Subcutaneous adipose tissue (tissue), 4 donors: ENCODE measurements around the gene CAMKK1. TPM values are rescaled to one million over a fixed set of nuclear protein-coding genes. Genes with fewer than 3 reads are reported as not detected.

Source experiments
- total RNA-seq, 4 donors: library from RNA; depleted of rRNA; stranded (reverse); fragments of >200 nt; gene quantifications; one replicate each; pipeline ENCODE4 v1.1.0, GENCODE V29; 2016
- TF ChIP-seq, protein P1 (sequence below): fragments of 450-650 bp; IDR thresholded peaks from one replicate; pipeline ENCODE4 v1.5.1; 2016; ENCODE audit warnings: low read depth, mild to moderate bottlenecking, control low read depth, antibody characterized with exemption, moderate library complexity

CAMKK1 gene
- total RNA-seq, 4 donors from 2014 or later: 3.2 to 6.6 (median 3.8) TPM

DNA sequence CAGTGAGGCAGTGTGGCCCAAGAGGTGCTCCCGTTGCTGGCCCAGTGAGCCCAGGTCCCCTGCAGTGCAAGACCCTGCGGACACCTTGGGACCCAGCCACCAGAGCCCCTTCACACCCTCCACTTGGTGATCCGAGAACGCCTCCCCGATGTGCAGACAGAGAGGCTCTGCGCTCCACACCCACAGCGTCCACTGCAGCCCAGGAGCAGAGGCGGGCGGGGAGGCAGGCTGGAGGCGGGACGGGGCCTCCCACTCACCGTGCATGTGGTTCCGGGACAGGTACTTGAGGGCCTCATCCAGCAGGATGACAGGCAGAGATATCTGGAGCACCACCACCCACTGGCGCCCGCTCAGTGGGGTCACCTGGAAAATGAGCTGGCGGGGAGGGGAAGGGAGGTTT lies 35.6 kb upstream of the CAMKK1 start:
- TF ChIP-seq, protein P1, sequence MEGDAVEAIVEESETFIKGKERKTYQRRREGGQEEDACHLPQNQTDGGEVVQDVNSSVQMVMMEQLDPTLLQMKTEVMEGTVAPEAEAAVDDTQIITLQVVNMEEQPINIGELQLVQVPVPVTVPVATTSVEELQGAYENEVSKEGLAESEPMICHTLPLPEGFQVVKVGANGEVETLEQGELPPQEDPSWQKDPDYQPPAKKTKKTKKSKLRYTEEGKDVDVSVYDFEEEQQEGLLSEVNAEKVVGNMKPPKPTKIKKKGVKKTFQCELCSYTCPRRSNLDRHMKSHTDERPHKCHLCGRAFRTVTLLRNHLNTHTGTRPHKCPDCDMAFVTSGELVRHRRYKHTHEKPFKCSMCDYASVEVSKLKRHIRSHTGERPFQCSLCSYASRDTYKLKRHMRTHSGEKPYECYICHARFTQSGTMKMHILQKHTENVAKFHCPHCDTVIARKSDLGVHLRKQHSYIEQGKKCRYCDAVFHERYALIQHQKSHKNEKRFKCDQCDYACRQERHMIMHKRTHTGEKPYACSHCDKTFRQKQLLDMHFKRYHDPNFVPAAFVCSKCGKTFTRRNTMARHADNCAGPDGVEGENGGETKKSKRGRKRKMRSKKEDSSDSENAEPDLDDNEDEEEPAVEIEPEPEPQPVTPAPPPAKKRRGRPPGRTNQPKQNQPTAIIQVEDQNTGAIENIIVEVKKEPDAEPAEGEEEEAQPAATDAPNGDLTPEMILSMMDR: no peak

DNA sequence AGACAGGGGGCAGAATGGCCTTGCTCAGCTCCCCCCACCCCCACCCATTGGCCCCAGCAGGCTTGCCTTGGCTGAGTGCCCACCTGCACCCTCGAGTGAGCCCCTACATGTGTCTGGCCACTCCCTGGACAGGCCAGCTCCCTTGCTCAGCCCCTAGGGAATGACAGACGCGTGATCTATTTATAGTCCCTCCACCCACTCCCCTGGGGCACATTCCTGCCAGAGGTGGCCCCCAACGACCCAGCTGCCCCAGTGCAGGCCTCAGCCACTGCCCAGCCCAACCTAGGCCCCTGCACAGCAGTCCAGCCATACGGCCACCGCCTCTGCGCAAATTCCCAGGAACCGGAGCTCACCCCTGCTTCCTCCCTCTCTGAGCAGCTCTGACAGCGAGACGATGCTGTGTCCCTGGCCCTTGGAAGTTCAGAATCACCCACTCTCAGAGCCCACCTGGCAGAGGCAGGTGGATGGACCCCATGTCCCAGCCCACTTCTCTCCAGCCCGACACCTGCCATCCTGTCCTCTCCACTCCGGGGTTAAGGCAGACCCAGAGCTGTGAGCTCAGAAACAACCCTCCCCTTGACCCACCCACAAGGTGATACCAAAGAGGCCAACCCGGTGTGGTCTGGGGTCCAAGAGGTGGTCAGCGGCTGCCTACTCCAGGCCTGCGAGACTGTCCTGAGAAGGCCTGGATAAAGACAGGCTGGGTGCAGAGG lies 34.9 kb upstream of the CAMKK1 start:
- TF ChIP-seq, protein P1: no peak

DNA sequence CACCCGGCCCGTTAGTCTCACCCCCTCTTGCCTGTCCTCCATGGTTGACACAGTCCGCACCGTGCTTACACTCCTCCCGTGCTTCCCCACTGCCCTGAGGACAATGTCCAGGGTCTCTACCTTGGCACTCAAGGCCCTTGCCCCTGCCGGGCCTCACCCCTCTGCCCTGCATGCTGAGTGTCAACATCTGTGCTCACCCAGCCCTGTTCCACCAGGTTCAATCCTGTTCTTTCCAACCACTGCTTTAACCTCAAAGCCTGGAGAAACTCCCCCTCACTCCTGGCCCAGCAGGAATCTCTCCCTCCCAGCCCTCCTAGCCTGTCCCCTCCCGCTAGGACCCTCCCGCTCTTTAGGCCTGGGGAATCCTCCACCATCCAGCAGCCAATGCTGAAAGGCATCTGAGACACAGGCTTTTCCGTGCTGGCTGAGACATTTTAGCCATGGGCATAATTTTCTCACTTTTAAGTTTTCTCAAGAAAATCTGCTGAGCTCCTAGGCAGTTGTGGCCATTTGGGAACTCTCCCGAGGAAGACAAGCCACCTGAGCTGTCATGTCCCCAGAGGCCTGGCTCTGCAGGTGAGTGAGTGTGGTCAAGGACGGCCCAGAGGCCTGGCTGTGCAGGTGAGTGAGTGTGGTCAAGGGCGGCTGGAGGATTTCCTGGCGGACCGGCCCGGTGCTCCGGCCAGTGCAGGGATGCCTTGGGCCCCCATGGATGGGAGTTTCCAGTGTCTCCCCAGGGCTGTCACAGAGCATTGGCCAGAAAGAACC lies 34.2 kb upstream of the CAMKK1 start:
- TF ChIP-seq, protein P1: no peak

DNA sequence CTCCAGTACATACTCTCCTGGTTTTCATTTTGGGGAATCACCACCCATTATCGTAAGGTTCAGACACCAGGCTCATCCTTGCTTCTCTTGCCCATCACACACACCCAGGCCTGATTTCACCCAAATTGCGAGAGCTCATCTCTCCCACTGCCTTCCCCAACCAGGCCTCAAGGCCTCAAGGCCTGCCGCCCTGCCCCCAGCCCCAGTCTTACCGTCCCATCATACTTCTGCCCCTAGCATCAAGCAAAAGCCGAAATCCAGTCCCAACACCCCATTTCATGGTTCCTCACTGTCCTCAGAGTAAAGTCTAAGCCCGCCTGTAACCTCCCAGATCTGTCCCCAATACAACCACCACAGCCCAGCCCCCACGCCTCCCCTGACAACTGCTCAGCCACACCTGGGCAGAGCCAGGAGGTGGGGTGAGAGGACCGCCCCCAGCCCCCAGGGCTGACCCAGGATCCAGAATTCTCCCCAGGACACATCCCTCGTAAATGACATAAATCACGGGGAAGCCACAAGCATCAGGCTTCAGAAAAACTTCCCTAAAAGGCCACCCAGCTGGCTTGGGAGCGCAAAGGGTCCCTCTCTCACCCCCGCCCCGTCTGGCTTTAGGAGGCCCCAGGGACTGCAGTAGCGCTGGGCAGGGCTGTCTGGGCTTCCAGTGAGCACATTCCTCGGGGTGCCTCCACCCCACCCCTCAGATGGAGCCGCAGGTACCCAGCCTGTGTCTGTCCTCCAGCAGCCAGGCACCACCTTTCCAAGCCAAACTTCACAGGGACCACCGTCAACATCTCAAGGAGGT lies 33.0 kb upstream of the CAMKK1 start:
- TF ChIP-seq, protein P1: no peak

DNA sequence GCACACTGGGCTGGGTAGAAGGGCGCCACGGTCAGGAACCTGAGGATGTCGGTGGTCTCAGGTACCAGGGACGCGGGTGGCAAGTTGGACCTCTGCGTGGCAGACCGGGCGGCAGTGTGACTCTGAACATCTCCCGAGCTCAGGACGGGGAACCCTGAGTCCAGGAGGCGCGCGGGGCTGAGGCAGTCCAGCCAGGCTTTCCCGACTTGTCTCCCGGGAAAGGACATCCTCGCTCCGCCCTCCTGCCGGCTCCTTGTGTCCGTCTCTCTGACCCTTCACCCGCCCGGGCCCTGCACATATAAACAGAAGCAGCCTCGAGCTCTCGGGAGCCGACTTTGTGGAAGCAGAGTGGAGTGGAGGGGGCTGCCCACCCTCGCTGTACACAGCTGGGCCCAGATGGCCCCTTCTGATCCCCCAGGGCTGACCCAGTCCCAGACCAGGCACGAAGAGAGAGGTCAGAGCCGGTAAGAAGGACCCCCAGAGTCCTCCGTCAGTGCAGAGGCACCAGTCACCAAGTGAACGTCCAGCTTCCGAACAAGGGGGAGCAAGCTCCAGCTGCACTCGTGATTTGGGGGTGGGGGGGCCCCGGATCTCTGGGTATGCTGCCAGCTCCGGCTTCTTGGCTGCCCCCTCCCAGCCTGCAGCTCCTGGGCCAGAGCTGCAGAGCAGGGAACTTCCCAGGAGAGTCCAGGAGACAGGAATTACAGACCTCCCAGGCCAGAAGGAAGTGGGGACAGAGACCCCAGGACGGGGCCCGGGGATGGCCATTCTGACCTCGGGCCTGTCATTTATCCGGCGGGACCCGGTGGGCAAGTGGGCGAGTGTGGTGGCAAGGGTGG lies 31.9 kb upstream of the CAMKK1 start:
- TF ChIP-seq, protein P1: no peak

DNA sequence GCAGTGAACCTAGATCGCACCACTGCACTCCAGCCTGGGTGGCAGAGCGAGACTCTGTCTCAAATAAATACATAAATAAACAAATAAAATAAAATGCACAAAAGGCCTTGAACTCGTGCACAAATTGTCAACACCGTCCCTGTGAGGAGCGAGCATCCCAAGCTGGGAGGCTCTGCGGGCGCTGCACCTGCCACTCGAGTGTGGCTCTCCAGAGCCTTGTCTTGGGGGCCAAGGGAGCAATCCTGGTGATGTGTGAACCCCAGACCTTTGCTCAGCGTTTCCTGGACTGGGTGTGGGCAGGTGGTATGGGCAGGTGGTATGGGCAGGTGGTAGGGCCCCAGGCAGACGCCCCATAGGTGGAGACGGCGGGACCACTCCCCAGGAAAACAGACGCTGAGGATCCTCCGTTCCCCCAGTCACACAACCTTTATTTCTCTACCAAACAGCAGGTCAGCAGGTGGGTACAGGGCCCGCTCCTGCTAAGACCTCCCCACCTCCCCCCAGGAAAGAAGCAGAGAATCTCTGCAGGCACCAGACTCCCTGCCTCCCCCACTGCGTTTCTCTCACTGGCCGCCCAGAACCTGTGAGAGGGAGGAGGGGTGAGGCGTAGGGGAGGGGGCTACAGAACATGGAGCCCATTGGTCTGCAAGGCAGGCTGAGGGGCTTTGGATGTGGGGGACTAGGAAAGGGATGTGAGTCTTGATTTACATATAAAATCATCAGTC lies 30.8 kb upstream of the CAMKK1 start:
- TF ChIP-seq, protein P1: no peak
